Neural cell (in vitro differentiated cells): ENCODE measurements around the gene ETFB. TPM values are rescaled to one million over a fixed set of nuclear protein-coding genes. Genes with fewer than 3 reads are reported as not detected.

Source experiments
- H2AFZ ChIP-seq: fragments of 200-600, 300-800 bp; sonication (generic), shearing (Covaris generic); 2 replicates; pipeline ENCODE4 v1.6.0; 2014; ENCODE audit warnings: low read depth, mild to moderate bottlenecking, antibody characterized with exemption, low read length, moderate library complexity
- H3F3A ChIP-seq: fragments of 200-600 bp; shearing (Covaris generic); 2 replicates; pipeline ENCODE4 v1.6.1; 2016; ENCODE audit warnings: mild to moderate bottlenecking, moderate library complexity, mixed read lengths, antibody characterized with exemption, low read length; ENCODE audit not compliant: insufficient read depth, poor library complexity, severe bottlenecking
- H3K27ac ChIP-seq: fragments of 200-600, 300-800 bp; sonication (generic), shearing (Covaris generic); 2 replicates; pipeline ENCODE4 v1.5.1; 2014; ENCODE audit warnings: mild to moderate bottlenecking, low read length, moderate library complexity
- H3K27me3 ChIP-seq: fragments of 300-800, 200-600 bp; sonication (generic), shearing (Covaris generic); 2 replicates; pipeline ENCODE4 v1.6.0; 2014; ENCODE audit warnings: mild to moderate bottlenecking, low read depth, low read length, moderate library complexity; ENCODE audit not compliant: insufficient read depth
- H3K36me3 ChIP-seq: fragments of 300-800, 200-600 bp; sonication (generic), shearing (Covaris generic); 2 replicates; pipeline ENCODE4 v1.5.1; 2014; ENCODE audit warnings: mild to moderate bottlenecking, antibody characterized with exemption, low read length, moderate library complexity; ENCODE audit not compliant: insufficient read depth
- H3K4me2 ChIP-seq: fragments of 300-800, 200-600 bp; sonication (generic), shearing (Covaris generic); 2 replicates; pipeline ENCODE4 v1.6.0; 2014; ENCODE audit warnings: mild to moderate bottlenecking, low read length
- H3K4me3 ChIP-seq: fragments of 300-800, 200-600 bp; sonication (generic), shearing (Covaris generic); 2 replicates; pipeline ENCODE4 v1.5.1; 2014; ENCODE audit warnings: mild to moderate bottlenecking, low read length, moderate library complexity
- H3K79me2 ChIP-seq: fragments of 200-600 bp; shearing (Covaris generic); replicated peaks from 2 replicates; pipeline ENCODE4 v1.6.0; 2014; ENCODE audit warnings: mild to moderate bottlenecking, low read length, moderate library complexity; ENCODE audit not compliant: insufficient read depth
- H3K9ac ChIP-seq: fragments of 300-800, 200-600 bp; sonication (generic), shearing (Covaris generic); 2 replicates; pipeline ENCODE4 v1.6.1; 2016; ENCODE audit warnings: mild to moderate bottlenecking, low read length, mixed read lengths
- H3K9me2 ChIP-seq: fragments of 200-600 bp; shearing (Covaris generic); 2 replicates; pipeline ENCODE4 v1.6.1; 2016; ENCODE audit warnings: mild to moderate bottlenecking, low read length, mixed read lengths; ENCODE audit not compliant: insufficient read depth
- H3K9me3 ChIP-seq: fragments of 200-600, 300-800 bp; sonication (generic), shearing (Covaris generic); 2 replicates; pipeline ENCODE4 v1.6.1; 2016; ENCODE audit warnings: mild to moderate bottlenecking, mixed run types, low read length, moderate library complexity, mixed read lengths
- H4K20me1 ChIP-seq: fragments of 200-600 bp; shearing (Covaris generic); 2 replicates; pipeline ENCODE4 v1.6.1; 2016; ENCODE audit warnings: mild to moderate bottlenecking, mixed run types; ENCODE audit not compliant: insufficient read depth
- CTCF ChIP-seq: fragments of 450-650 bp; IDR thresholded peaks from 2 replicates; pipeline ENCODE4 v1.5.1; 2014; ENCODE audit warnings: antibody characterized with exemption, mild to moderate bottlenecking, moderate library complexity; ENCODE audit not compliant: poor library complexity, severe bottlenecking
- EP300 ChIP-seq: fragments of 450-650 bp; conservative IDR thresholded peaks from 2 replicates; pipeline ENCODE4 v1.6.1; 2014; ENCODE audit warnings: antibody characterized with exemption, mild to moderate bottlenecking, moderate library complexity; ENCODE audit not compliant: poor library complexity, severe bottlenecking
- EZH2 ChIP-seq: fragments of 200-600, 300-800 bp; shearing (Covaris generic), sonication (generic); IDR thresholded peaks from 2 replicates; pipeline ENCODE4 v1.6.1; 2014; ENCODE audit warnings: antibody characterized with exemption, low read length, borderline replicate concordance, mild to moderate bottlenecking; ENCODE audit not compliant: insufficient read depth, poor library complexity, severe bottlenecking
- MXI1 ChIP-seq: fragments of 450-650 bp; conservative IDR thresholded peaks from 2 replicates; pipeline ENCODE4 v1.6.1; 2014; ENCODE audit warnings: antibody characterized with exemption, mild to moderate bottlenecking; ENCODE audit not compliant: poor library complexity, severe bottlenecking
- POLR2AphosphoS5 ChIP-seq: IDR thresholded peaks from 2 replicates; pipeline ENCODE4 v1.6.1; 2012
- RAD21 ChIP-seq: fragments of 450-650 bp; conservative IDR thresholded peaks from 2 replicates; pipeline ENCODE4 v1.6.1; 2014; ENCODE audit warnings: antibody characterized with exemption, mild to moderate bottlenecking, moderate library complexity
- REST ChIP-seq: IDR thresholded peaks from 2 replicates; pipeline ENCODE4 v1.6.1; 2012; ENCODE audit warnings: borderline replicate concordance
- SMC3 ChIP-seq: fragments of 450-650 bp; conservative IDR thresholded peaks from 2 replicates; pipeline ENCODE4 v1.6.1; 2014; ENCODE audit warnings: antibody characterized with exemption, mild to moderate bottlenecking, moderate library complexity; ENCODE audit not compliant: poor library complexity
- TAF1 ChIP-seq: IDR thresholded peaks from 2 replicates; pipeline ENCODE4 v1.6.1; 2012; ENCODE audit warnings: low read depth
- polyA plus RNA-seq: library from polyadenylated mRNA; depleted of rRNA; stranded (reverse); fragments of >200 nt; gene quantifications from 2 replicates; pipeline ENCODE4 v1.2.3, GENCODE V29; 2014

ETFB gene
- polyA plus RNA-seq, 1 donor from 2014 or later = 383 TPM

GRCh38 chr19:51297406-51297805, 68.8 kb downstream of the ETFB start:
- Histone ChIP-seq H3K36me3 (no peaks in the 10 kb centered on the region), H4K20me1 (no peaks in the 10 kb centered on the region)

GRCh38 chr19:51296336-51297093, 69.7 kb downstream of the ETFB start:
- TF ChIP-seq EZH2 = no peak
- peak; percentile 28 for TF ChIP-seq RAD21
- peak; percentile 15 for TF ChIP-seq SMC3
- no peaks in the 10 kb centered on the region for H3F3A ChIP-seq
- no peak overlapping the region for H3K27ac ChIP-seq
- H3K36me3 ChIP-seq = no peaks in the 10 kb centered on the region
- H3K4me3 ChIP-seq = no peak overlapping the region
- H3K27me3 ChIP-seq = no peaks in the 10 kb centered on the region
- no peaks in the 10 kb centered on the region for H3K79me2 ChIP-seq
- H3K9ac ChIP-seq = no peak overlapping the region
- H2AFZ ChIP-seq = no peak overlapping the region
- no peaks in the 10 kb centered on the region for H3K9me3 ChIP-seq
- H3K9me2 ChIP-seq = no peaks in the 10 kb centered on the region
- no peaks in the 10 kb centered on the region for H4K20me1 ChIP-seq
- H3K4me2 ChIP-seq = no peak overlapping the region

More at GRCh38 chr19:51297406-51297805, 68.8 kb downstream of the ETFB start:
- no peaks in the 10 kb centered on the region for H3K79me2 ChIP-seq
- no peaks in the 10 kb centered on the region for H3K9me3 ChIP-seq
- no peak overlapping the region for H3K9ac ChIP-seq
- H3K27me3 ChIP-seq = no peaks in the 10 kb centered on the region
- no peak for TF ChIP-seq MXI1
- no peak for TF ChIP-seq CTCF
- TF ChIP-seq REST = no peak
- no peak for TF ChIP-seq EZH2
- no peak for TF ChIP-seq TAF1
- no peak for TF ChIP-seq RAD21
- no peak for TF ChIP-seq SMC3
- TF ChIP-seq POLR2AphosphoS5 = no peak
- TF ChIP-seq EP300 = no peak
- H3K4me3 ChIP-seq = no peak overlapping the region
- H3K4me2 ChIP-seq = no peak overlapping the region
- no peaks in the 10 kb centered on the region for H3K9me2 ChIP-seq
- H3K27ac ChIP-seq = no peak overlapping the region
- H2AFZ ChIP-seq = no peak overlapping the region
- no peaks in the 10 kb centered on the region for H3F3A ChIP-seq
